Mesendoderm (in vitro differentiated cells): ENCODE data around the gene PATL1.
"Not testable (repeated sequence)": the region's sequence is repeated elsewhere in the genome, so short reads cannot be mapped to it uniquely, and the experiment has no call there.

Source experiments
- DNase-seq: peaks from one replicate; pipeline ENCODE4 v3.0.0; 2013
- H2AK5ac ChIP-seq: 2 replicates; pipeline ENCODE4 v1.6.1; 2013; ENCODE audit warnings: low read length, inconsistent platforms
- H2BK120ac ChIP-seq: 2 replicates; pipeline ENCODE4 v1.6.1; 2013; ENCODE audit warnings: low read depth, mild to moderate bottlenecking, low read length, moderate library complexity, mixed read lengths
- H2BK15ac ChIP-seq: replicated peaks from 2 replicates; pipeline ENCODE4 v1.6.1; 2013; ENCODE audit warnings: low read depth, mild to moderate bottlenecking, moderate library complexity
- H2BK5ac ChIP-seq: 2 replicates; pipeline ENCODE4 v1.6.1; 2013; ENCODE audit warnings: low read length, inconsistent platforms
- H3K18ac ChIP-seq: 2 replicates; pipeline ENCODE4 v1.6.1; 2013; ENCODE audit warnings: mild to moderate bottlenecking, low read length, mixed read lengths
- H3K23ac ChIP-seq: one replicate; pipeline ENCODE4 v1.6.1; 2013; ENCODE audit warnings: low read length
- H3K27ac ChIP-seq: 2 replicates; pipeline ENCODE4 v1.5.1; 2013; ENCODE audit warnings: low read depth, mild to moderate bottlenecking, inconsistent platforms, low read length, moderate library complexity
- H3K27me3 ChIP-seq: 2 replicates; pipeline ENCODE4 v1.6.1; 2013; ENCODE audit warnings: low read length, control low read depth, mild to moderate bottlenecking, inconsistent platforms; ENCODE audit not compliant: insufficient read depth, poor library complexity
- H3K36me3 ChIP-seq: 2 replicates; pipeline ENCODE4 v1.6.1; 2013; ENCODE audit warnings: low read length, inconsistent platforms; ENCODE audit not compliant: control insufficient read depth, insufficient read depth
- H3K4ac ChIP-seq: one replicate; pipeline ENCODE4 v1.6.1; 2013; ENCODE audit warnings: low read depth, mild to moderate bottlenecking, low read length, moderate library complexity
- H3K4me1 ChIP-seq: 2 replicates; pipeline ENCODE4 v1.6.1; 2013; ENCODE audit warnings: low read depth, low read length, inconsistent platforms; ENCODE audit not compliant: control insufficient read depth
- H3K4me2 ChIP-seq: 2 replicates; pipeline ENCODE4 v1.6.1; 2013; ENCODE audit warnings: low read length
- H3K4me3 ChIP-seq: 2 replicates; pipeline ENCODE4 v1.5.1; 2013; ENCODE audit warnings: mild to moderate bottlenecking, low read length
- H3K56ac ChIP-seq: one replicate; pipeline ENCODE4 v1.6.1; 2013; ENCODE audit warnings: low read length
- H3K79me1 ChIP-seq: 2 replicates; pipeline ENCODE4 v1.6.1; 2013; ENCODE audit warnings: low read length, inconsistent platforms
- H3K79me2 ChIP-seq: 2 replicates; pipeline ENCODE4 v1.6.1; 2013; ENCODE audit warnings: mild to moderate bottlenecking, low read length; ENCODE audit not compliant: control insufficient read depth, insufficient read depth
- H3K9ac ChIP-seq: 2 replicates; pipeline ENCODE4 v1.6.1; 2013; ENCODE audit warnings: low read length, inconsistent platforms
- H4K5ac ChIP-seq: one replicate; pipeline ENCODE4 v1.6.1; 2013; ENCODE audit warnings: low read length
- H4K8ac ChIP-seq: one replicate; pipeline ENCODE4 v1.6.1; 2013; ENCODE audit warnings: low read depth, mild to moderate bottlenecking, control low read depth, low read length, moderate library complexity
- WGBS: extraction: QIAGEN DNeasy Blood & Tissue Kit; methylation state at CpG from one replicate; pipeline ENCODE4 v1.1.7; 2013; ENCODE audit warnings: low lambda C conversion rate, missing lambda C conversion rate; ENCODE audit not compliant: insufficient coverage; ENCODE audit errors: extremely low coverage; 5-methylcytosine and 5-hydroxymethylcytosine counted together

The PATL1 gene

DNA sequence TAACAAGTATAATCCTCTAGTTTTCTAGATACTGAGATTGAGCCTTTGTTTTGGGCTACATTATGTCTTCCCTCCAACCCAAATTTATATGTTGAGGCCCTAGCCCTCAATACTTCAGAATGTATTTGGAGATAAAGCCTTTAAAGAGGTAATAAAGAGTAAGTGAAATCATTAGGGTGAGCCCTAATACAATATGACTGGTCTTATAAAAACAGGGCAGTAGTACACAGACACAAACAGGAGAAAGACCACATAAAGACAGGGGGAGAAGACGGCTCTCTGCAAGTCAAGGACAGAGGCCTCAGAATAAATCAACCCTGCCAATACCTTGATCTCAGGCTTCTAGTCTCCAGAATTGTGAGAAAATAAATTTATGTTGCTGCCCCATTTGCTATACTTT, 38.5 kb upstream of the PATL1 start:
- H3K27ac ChIP-seq, result no peak overlapping the region
- H3K4me3 ChIP-seq, result no peak overlapping the region
- H2BK120ac ChIP-seq, result no peak overlapping the region
- H2BK5ac ChIP-seq, result no peak overlapping the region
- no peak overlapping the region for H3K9ac ChIP-seq
- H4K5ac ChIP-seq, result no peak overlapping the region
- H2BK15ac ChIP-seq, result no peak overlapping the region
- no peaks in the 10 kb centered on the region for H3K4me1 ChIP-seq
- H3K4ac ChIP-seq, result no peak overlapping the region
- no peak for DNase-seq
- H3K23ac ChIP-seq, result no peak overlapping the region
- no peaks in the 10 kb centered on the region for H3K79me2 ChIP-seq
- no peak overlapping the region for H3K4me2 ChIP-seq
- no peak overlapping the region for H3K56ac ChIP-seq
- H2AK5ac ChIP-seq, result no peak overlapping the region
- no CpG with 5 or more reads among the region's 1 CpG for WGBS
- no peaks in the 10 kb centered on the region for H3K27me3 ChIP-seq
- H4K8ac ChIP-seq, result no peak overlapping the region
- no peaks in the 10 kb centered on the region for H3K79me1 ChIP-seq
- no peaks in the 10 kb centered on the region for H3K36me3 ChIP-seq
- no peak overlapping the region for H3K18ac ChIP-seq

DNA sequence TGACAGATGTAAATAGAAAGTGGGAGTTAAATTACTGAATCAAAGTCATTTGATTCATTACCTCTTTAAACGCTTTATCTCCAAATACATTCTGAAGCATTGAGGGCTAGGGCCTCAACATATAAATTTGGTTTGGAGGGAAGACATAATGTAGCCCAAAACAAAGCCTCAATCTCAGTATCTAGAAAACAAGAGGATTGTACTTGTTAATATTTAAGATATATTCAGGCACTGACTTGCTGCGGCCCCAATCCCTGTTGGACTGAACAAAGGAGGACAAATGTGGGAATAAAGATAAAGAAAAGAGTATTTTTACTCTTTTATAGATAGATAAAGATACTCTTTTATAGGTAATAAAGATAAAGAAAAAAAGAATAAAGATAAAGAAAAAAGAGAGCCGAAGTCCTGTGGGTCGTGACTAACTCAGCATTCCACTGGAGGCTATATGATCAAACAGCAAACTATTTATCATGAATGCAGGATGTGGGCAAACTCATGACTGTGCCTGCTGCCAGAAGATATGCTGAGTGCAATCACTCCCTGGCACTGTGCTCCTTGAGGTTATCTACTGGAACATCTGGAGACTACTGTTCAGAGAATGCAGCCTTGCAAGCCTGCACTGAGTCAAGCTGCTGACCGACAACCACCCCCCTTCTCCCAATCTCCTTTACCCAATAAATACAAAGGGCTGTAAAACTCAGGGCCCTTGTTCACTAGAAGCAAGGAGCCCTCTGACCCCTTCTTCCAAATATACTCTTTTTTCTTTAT, 37.9 kb upstream of the PATL1 start:
- Histone ChIP-seq H3K79me2 (no peaks in the 10 kb centered on the region), H3K4ac (no peak overlapping the region), H3K18ac (no peak overlapping the region), H3K36me3 (no peaks in the 10 kb centered on the region), H3K4me2 (no peak overlapping the region), H3K79me1 (no peaks in the 10 kb centered on the region), H3K9ac (no peak overlapping the region), H3K56ac (no peak overlapping the region), H3K4me1 (no peaks in the 10 kb centered on the region), H3K27ac (no peak overlapping the region), H2BK120ac (no peak overlapping the region), H3K4me3 (no peak overlapping the region), H2BK5ac (no peak overlapping the region), H4K5ac (no peak overlapping the region), H3K27me3 (no peaks in the 10 kb centered on the region), H2BK15ac (no peak overlapping the region), H2AK5ac (no peak overlapping the region), H3K23ac (no peak overlapping the region), H4K8ac (no peak overlapping the region)
- no CpG with 5 or more reads among the region's 5 CpGs for WGBS
- no peak for DNase-seq

DNA sequence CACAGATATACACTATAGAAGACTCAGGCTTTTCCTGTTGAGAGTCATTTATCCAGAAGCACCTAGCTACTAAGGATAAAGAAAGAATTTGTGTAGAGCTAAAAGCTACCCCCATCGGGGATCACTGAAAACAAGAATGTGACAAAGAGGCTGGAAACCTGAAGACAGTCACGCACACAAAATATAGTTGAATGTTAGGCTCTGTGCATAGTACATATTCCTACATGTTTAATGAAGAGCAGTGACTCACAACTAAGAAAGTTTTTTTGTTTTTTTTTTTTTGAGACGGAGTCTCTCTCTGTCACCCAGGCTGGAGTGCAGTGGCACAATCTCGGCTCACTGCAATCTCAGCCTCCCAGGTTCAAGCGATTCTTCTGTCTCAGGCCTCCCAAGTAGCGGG, 36.5 kb upstream of the PATL1 start:
- no peak overlapping the region for H2BK120ac ChIP-seq
- no peak overlapping the region for H3K4me3 ChIP-seq
- no peak overlapping the region for H2AK5ac ChIP-seq
- H4K5ac ChIP-seq, result no peak overlapping the region
- no peak overlapping the region for H4K8ac ChIP-seq
- no CpG with 5 or more reads among the region's 6 CpGs for WGBS
- DNase-seq, result no peak
- no peak overlapping the region for H3K23ac ChIP-seq
- no peak overlapping the region for H3K27ac ChIP-seq
- H3K18ac ChIP-seq, result no peak overlapping the region
- no peaks in the 10 kb centered on the region for H3K79me1 ChIP-seq
- no peak overlapping the region for H3K56ac ChIP-seq
- H3K4ac ChIP-seq, result no peak overlapping the region
- H2BK15ac ChIP-seq, result no peak overlapping the region
- H3K79me2 ChIP-seq, result no peaks in the 10 kb centered on the region
- H3K4me1 ChIP-seq, result no peaks in the 10 kb centered on the region
- no peaks in the 10 kb centered on the region for H3K36me3 ChIP-seq
- H3K27me3 ChIP-seq, result no peaks in the 10 kb centered on the region
- H3K9ac ChIP-seq, result no peak overlapping the region
- no peak overlapping the region for H3K4me2 ChIP-seq
- H2BK5ac ChIP-seq, result no peak overlapping the region

DNA sequence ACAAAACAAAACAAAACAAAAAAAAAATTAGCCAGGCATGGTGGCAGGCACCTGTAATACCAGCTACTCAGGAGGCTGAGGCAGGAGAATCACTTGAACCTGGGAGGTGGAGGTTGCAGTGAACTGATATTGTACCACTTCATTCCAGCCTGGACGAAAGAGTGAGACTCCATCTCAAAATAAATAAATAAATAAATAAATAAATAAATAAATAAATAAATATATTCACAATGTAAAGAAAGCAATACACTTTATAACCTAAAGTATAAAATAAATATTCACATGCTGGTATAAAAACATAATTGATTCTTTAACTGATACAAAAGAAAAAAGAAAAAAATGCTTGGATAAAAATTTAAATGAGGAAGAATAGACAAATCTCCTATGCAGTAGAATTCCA, 34.7 kb upstream of the PATL1 start:
- H3K23ac ChIP-seq, H3K4ac ChIP-seq, H3K56ac ChIP-seq, H3K4me2 ChIP-seq, DNase-seq, H2BK120ac ChIP-seq, H3K79me1 ChIP-seq, H3K36me3 ChIP-seq, H4K8ac ChIP-seq, H2BK15ac ChIP-seq, H3K27me3 ChIP-seq, H3K79me2 ChIP-seq, H3K4me3 ChIP-seq, H3K4me1 ChIP-seq, H3K27ac ChIP-seq, H2BK5ac ChIP-seq, H2AK5ac ChIP-seq, H3K9ac ChIP-seq, H4K5ac ChIP-seq, H3K18ac ChIP-seq: not testable (repeated sequence)
- no CpG with 5 or more reads among the region's 1 CpG for WGBS

DNA sequence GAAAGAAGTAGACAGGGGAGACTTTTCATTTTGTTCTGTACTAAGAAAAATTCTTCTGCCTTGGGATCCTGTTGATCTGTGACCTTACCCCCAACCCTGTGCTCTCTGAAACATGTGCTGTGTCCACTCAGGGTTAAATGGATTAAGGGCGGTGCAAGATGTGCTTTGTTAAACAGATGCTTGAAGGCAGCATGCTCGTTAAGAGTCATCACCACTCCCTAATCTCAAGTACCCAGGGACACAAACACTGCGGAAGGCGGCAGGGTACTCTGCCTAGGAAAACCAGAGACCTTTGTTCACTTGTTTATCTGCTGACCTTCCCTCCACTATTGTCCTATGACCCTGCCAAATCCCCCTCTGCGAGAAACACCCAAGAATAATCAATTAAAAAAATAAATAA, 31.3 kb upstream of the PATL1 start:
- H3K23ac ChIP-seq, H3K4ac ChIP-seq, H2BK120ac ChIP-seq, H3K79me1 ChIP-seq, H3K27me3 ChIP-seq, H3K79me2 ChIP-seq, H3K56ac ChIP-seq, H3K4me2 ChIP-seq, H3K27ac ChIP-seq, H2AK5ac ChIP-seq, H3K36me3 ChIP-seq, H4K8ac ChIP-seq, H3K4me3 ChIP-seq, DNase-seq, H2BK5ac ChIP-seq, H3K9ac ChIP-seq, H3K18ac ChIP-seq, H4K5ac ChIP-seq, H2BK15ac ChIP-seq, H3K4me1 ChIP-seq: not testable (repeated sequence)
- WGBS, result no CpG with 5 or more reads among the region's 5 CpGs

DNA sequence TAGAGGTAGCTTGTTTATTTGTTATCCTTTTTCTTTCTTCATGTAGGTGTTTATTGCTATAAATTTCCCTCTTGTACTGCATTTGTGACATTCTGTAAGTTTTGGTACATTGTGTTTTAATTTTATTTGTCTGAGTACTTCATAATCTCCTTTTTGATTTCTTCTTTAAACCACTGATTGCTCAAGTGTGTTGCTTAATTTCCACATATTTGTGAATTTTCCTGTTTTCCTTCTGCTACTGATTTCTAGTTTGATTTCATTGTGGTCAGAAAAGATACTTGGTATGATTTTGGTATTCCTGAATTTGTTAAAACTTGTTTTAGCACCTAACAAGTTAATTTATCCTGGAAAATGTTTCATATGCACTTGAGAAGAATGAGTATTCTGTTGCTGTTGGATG, 29.7 kb upstream of the PATL1 start:
- Histone ChIP-seq H3K4me3 (no peak overlapping the region), H4K8ac (no peak overlapping the region), H3K23ac (no peak overlapping the region), H3K9ac (no peak overlapping the region), H3K4me2 (no peak overlapping the region), H2BK120ac (no peak overlapping the region), H3K79me2 (no peaks in the 10 kb centered on the region), H3K4me1 (no peaks in the 10 kb centered on the region), H3K56ac (no peak overlapping the region), H3K27me3 (no peaks in the 10 kb centered on the region), H3K36me3 (no peaks in the 10 kb centered on the region), H2BK15ac (no peak overlapping the region), H2BK5ac (no peak overlapping the region), H3K27ac (no peak overlapping the region), H3K18ac (no peak overlapping the region), H3K79me1 (no peaks in the 10 kb centered on the region), H3K4ac (no peak overlapping the region), H2AK5ac (no peak overlapping the region), H4K5ac (no peak overlapping the region)
- no peak for DNase-seq
